ENCODE measurements around the gene COL4A2.

GRCh38 chr13:110345701-110346100 lies 38.6 kb downstream of the COL4A2 start:
- TF ChIP-seq RAD21 (IDR thresholded peaks at IDR 0.05), result no peak
- no peak for TF ChIP-seq ATF3 (IDR thresholded peaks at IDR 0.05)
- no peak for TF ChIP-seq MAX (IDR thresholded peaks at IDR 0.05)
- no peak for TF ChIP-seq GABPA (IDR thresholded peaks at IDR 0.05 in 1 of 2, conservative IDR thresholded peaks at IDR 0.05 in 1 of 2)
- no peak for TF ChIP-seq CTCF (IDR thresholded peaks at IDR 0.05; ENCODE audit: low read depth, low read length, missing input control)
- no peak for TF ChIP-seq JUND (IDR thresholded peaks at IDR 0.05)
- no peak for TF ChIP-seq TAF1 (conservative IDR thresholded peaks at IDR 0.05)
- no peak for TF ChIP-seq REST (IDR thresholded peaks at IDR 0.05)
- TF ChIP-seq YY1 (IDR thresholded peaks at IDR 0.05), result no peak
- no peak for TF ChIP-seq EGR1 (IDR thresholded peaks at IDR 0.05; ENCODE audit: low read depth in 2 of 2)
- TF ChIP-seq ZBTB33 (IDR thresholded peaks at IDR 0.05), result no peak
- TF ChIP-seq FOXA1 (IDR thresholded peaks at IDR 0.05), result no peak
- TF ChIP-seq RXRA (IDR thresholded peaks at IDR 0.05), result no peak
- no peak for TF ChIP-seq SP1 (IDR thresholded peaks at IDR 0.05)

All from liver (tissue), 3 donors.